ENCODE results near the gene SULF2.
A peak's percentile ranks its signal among the peaks of the same experiment; 100 is the strongest.
"Not testable (repeated sequence)": the region's sequence is repeated elsewhere in the genome, so short reads cannot be mapped to it uniquely, and the experiment has no call there.

Gene SULF2

GRCh38 chr20:47816487-47817451, 31.5 kb upstream of the SULF2 start:
- Histone ChIP-seq H3K4me3 (ENCODE audit: low read depth, low read length) (no peak overlapping the region), H3K27me3 (ENCODE audit: control insufficient read depth, insufficient read depth, low read length) (no peaks in the 10 kb centered on the region), H3K9me3 (ENCODE audit: control insufficient read depth, insufficient read depth, low read length) (no peaks in the 10 kb centered on the region), H3K4me1 (ENCODE audit: control insufficient read depth, insufficient read depth, low read length) (no peaks in the 10 kb centered on the region), H3K27ac (ENCODE audit: low read depth, low read length) (no peak overlapping the region), H3K36me3 (ENCODE audit: control insufficient read depth, insufficient read depth, low read length) (no peaks in the 10 kb centered on the region), H3K9ac (ENCODE audit: low read depth, low read length) (no peak overlapping the region)

GRCh38 chr20:47815866-47816265, 30.6 kb upstream of the SULF2 start:
- Histone ChIP-seq H3K27me3 (ENCODE audit: control insufficient read depth, insufficient read depth, low read length) (no peaks in the 10 kb centered on the region), H3K27ac (ENCODE audit: low read depth, low read length) (no peak overlapping the region), H3K9ac (ENCODE audit: low read depth, low read length) (no peak overlapping the region), H3K4me3 (ENCODE audit: low read depth, low read length) (no peak overlapping the region), H3K36me3 (ENCODE audit: control insufficient read depth, insufficient read depth, low read length) (no peaks in the 10 kb centered on the region), H3K9me3 (ENCODE audit: control insufficient read depth, insufficient read depth, low read length) (no peaks in the 10 kb centered on the region), H3K4me1 (ENCODE audit: control insufficient read depth, insufficient read depth, low read length) (no peaks in the 10 kb centered on the region)

- no peaks in the 10 kb centered on the region for H3K27me3 ChIP-seq (ENCODE audit: control insufficient read depth, insufficient read depth, low read length)
- no peak overlapping the region for H3K9ac ChIP-seq (ENCODE audit: low read depth, low read length)
- H3K4me1 ChIP-seq (ENCODE audit: control insufficient read depth, insufficient read depth, low read length) = no peaks in the 10 kb centered on the region
- H3K27ac ChIP-seq (ENCODE audit: low read depth, low read length) = no peak overlapping the region
- H3K36me3 ChIP-seq (ENCODE audit: control insufficient read depth, insufficient read depth, low read length) = no peaks in the 10 kb centered on the region
- no peak overlapping the region for H3K4me3 ChIP-seq (ENCODE audit: low read depth, low read length)
- H3K9me3 ChIP-seq (ENCODE audit: control insufficient read depth, insufficient read depth, low read length) = no peaks in the 10 kb centered on the region
Observed at GRCh38 chr20:47815416-47815806, 30.1 kb upstream of the SULF2 start.

- Histone ChIP-seq H3K9ac (ENCODE audit: low read depth, low read length) (no peak overlapping the region), H3K4me1 (ENCODE audit: control insufficient read depth, insufficient read depth, low read length) (peaks cover 2% of the 10 kb centered on the region; the same call in 1 of the 2 replicates), H3K27ac (ENCODE audit: low read depth, low read length) (no peak overlapping the region), H3K27me3 (ENCODE audit: control insufficient read depth, insufficient read depth, low read length) (no peaks in the 10 kb centered on the region), H3K36me3 (ENCODE audit: control insufficient read depth, insufficient read depth, low read length) (no peaks in the 10 kb centered on the region), H3K4me3 (ENCODE audit: low read depth, low read length) (no peak overlapping the region), H3K9me3 (ENCODE audit: control insufficient read depth, insufficient read depth, low read length) (no peaks in the 10 kb centered on the region)
Observed at GRCh38 chr20:47814632-47815415, 29.5 kb upstream of the SULF2 start.

GRCh38 chr20:47810721-47811347, 25.6 kb upstream of the SULF2 start:
- no peaks in the 10 kb centered on the region for H3K9me3 ChIP-seq (ENCODE audit: control insufficient read depth, insufficient read depth, low read length)
- no peak overlapping the region for H3K27ac ChIP-seq (ENCODE audit: low read depth, low read length)
- H3K4me3 ChIP-seq (ENCODE audit: low read depth, low read length) = no peak overlapping the region
- no peaks in the 10 kb centered on the region; the same call in 1 of the 2 replicates for H3K27me3 ChIP-seq (ENCODE audit: control insufficient read depth, insufficient read depth, low read length)
- H3K36me3 ChIP-seq (ENCODE audit: control insufficient read depth, insufficient read depth, low read length) = no peaks in the 10 kb centered on the region
- H3K4me1 ChIP-seq (ENCODE audit: control insufficient read depth, insufficient read depth, low read length) = peaks cover 6% of the 10 kb centered on the region; the same call in 1 of the 2 replicates
- no peak overlapping the region for H3K9ac ChIP-seq (ENCODE audit: low read depth, low read length)

- H3K9me3 ChIP-seq (ENCODE audit: control insufficient read depth, insufficient read depth, low read length) = no peaks in the 10 kb centered on the region
- no peak overlapping the region for H3K9ac ChIP-seq (ENCODE audit: low read depth, low read length)
- H3K4me1 ChIP-seq (ENCODE audit: control insufficient read depth, insufficient read depth, low read length) = peaks cover 6% of the 10 kb centered on the region; the same call in 1 of the 2 replicates
- H3K27ac ChIP-seq (ENCODE audit: low read depth, low read length) = no peak overlapping the region
- no peaks in the 10 kb centered on the region; the same call in 1 of the 2 replicates for H3K27me3 ChIP-seq (ENCODE audit: control insufficient read depth, insufficient read depth, low read length)
- H3K4me3 ChIP-seq (ENCODE audit: low read depth, low read length) = no peak overlapping the region
- H3K36me3 ChIP-seq (ENCODE audit: control insufficient read depth, insufficient read depth, low read length) = no peaks in the 10 kb centered on the region
Observed at GRCh38 chr20:47810116-47810677, 24.9 kb upstream of the SULF2 start.

GRCh38 chr20:47809161-47809960, 24.1 kb upstream of the SULF2 start:
- H3K9ac ChIP-seq (ENCODE audit: low read depth, low read length) = no peak overlapping the region
- H3K4me1 ChIP-seq (ENCODE audit: control insufficient read depth, insufficient read depth, low read length) = peaks cover 9% of the 10 kb centered on the region; the same call in 1 of the 2 replicates
- no peak overlapping the region for H3K4me3 ChIP-seq (ENCODE audit: low read depth, low read length)
- no peaks in the 10 kb centered on the region; the same call in 1 of the 2 replicates for H3K27me3 ChIP-seq (ENCODE audit: control insufficient read depth, insufficient read depth, low read length)
- H3K27ac ChIP-seq (ENCODE audit: low read depth, low read length) = no peak overlapping the region
- no peaks in the 10 kb centered on the region for H3K36me3 ChIP-seq (ENCODE audit: control insufficient read depth, insufficient read depth, low read length)
- H3K9me3 ChIP-seq (ENCODE audit: control insufficient read depth, insufficient read depth, low read length) = no peaks in the 10 kb centered on the region

GRCh38 chr20:47805951-47806350, 20.7 kb upstream of the SULF2 start:
- Histone ChIP-seq H3K27me3 (ENCODE audit: control insufficient read depth, insufficient read depth, low read length) (no peaks in the 10 kb centered on the region; the same call in 1 of the 2 replicates), H3K9me3 (ENCODE audit: control insufficient read depth, insufficient read depth, low read length) (no peaks in the 10 kb centered on the region), H3K9ac (ENCODE audit: low read depth, low read length) (no peak overlapping the region), H3K4me3 (ENCODE audit: low read depth, low read length) (no peak overlapping the region), H3K36me3 (ENCODE audit: control insufficient read depth, insufficient read depth, low read length) (no peaks in the 10 kb centered on the region), H3K4me1 (ENCODE audit: control insufficient read depth, insufficient read depth, low read length) (peaks cover 9% of the 10 kb centered on the region; the same call in 1 of the 2 replicates), H3K27ac (ENCODE audit: low read depth, low read length) (no peak overlapping the region)

- H3K27ac ChIP-seq (ENCODE audit: low read depth, low read length); H3K36me3 ChIP-seq (ENCODE audit: control insufficient read depth, insufficient read depth, low read length); H3K9ac ChIP-seq (ENCODE audit: low read depth, low read length); H3K27me3 ChIP-seq (ENCODE audit: control insufficient read depth, insufficient read depth, low read length); H3K4me1 ChIP-seq (ENCODE audit: control insufficient read depth, insufficient read depth, low read length); H3K9me3 ChIP-seq (ENCODE audit: control insufficient read depth, insufficient read depth, low read length); H3K4me3 ChIP-seq (ENCODE audit: low read depth, low read length): not testable (repeated sequence)
Observed at GRCh38 chr20:47804972-47805371, 19.7 kb upstream of the SULF2 start.

- H3K4me3 ChIP-seq (ENCODE audit: low read depth, low read length); H3K9ac ChIP-seq (ENCODE audit: low read depth, low read length); H3K9me3 ChIP-seq (ENCODE audit: control insufficient read depth, insufficient read depth, low read length); H3K36me3 ChIP-seq (ENCODE audit: control insufficient read depth, insufficient read depth, low read length); H3K4me1 ChIP-seq (ENCODE audit: control insufficient read depth, insufficient read depth, low read length); H3K27me3 ChIP-seq (ENCODE audit: control insufficient read depth, insufficient read depth, low read length): not testable (repeated sequence)
- peak overlapping the region; percentile 51 for H3K27ac ChIP-seq (ENCODE audit: low read depth, low read length)
Observed at GRCh38 chr20:47804224-47804825, 19.0 kb upstream of the SULF2 start.

All from HUES48 (cell line).